ENCODE data around the gene GABRR1. TPM values are rescaled to one million over a fixed set of nuclear protein-coding genes. Genes with fewer than 3 reads are reported as not detected.
A peak's percentile ranks its signal among the peaks of the same experiment; 100 is the strongest.

Gene GABRR1
- total RNA-seq, 3 donors from 2014 or later, result not detected

DNA sequence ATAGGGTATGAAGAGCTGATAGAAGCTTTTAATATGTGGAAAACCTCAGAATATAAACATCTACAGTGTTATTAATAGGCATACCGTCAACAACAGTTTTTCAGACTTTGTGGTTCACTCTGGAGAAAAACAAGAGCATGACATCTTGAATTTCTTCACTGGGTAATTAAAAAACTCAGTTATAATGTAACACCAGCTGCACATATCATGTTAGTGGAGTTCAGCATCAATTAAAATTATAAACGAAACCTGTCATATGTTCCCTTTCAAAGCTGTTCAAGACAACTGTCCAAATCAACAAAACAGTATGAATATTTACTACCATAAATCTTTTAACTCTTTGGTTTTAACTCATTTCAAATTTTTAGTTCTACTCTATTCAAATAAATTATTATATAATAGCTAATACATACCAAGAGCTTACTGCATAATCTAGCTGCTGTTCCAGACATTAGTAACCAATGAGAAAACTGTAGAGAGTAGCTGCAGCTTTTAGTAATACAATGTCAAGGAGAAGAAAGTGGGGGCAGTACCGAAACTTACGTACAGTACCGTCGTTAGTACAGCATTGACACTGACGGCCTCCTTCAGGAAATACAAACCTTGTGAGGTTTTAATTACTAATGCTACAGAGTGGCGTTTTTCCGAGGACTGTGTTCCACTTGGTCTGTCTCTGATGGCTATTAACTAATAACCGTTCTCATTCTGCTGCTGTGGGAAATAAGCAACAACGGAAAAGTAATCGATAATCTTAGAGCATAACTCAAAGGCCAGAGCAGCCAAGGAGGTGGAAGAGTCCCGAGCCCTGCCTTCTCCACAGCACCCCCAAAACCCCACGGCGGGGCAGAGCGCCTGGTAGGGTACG is 71.8 kb downstream of the GABRR1 start:
- Histone ChIP-seq H3K9me3 (no peaks in the 10 kb centered on the region), H3K36me3 (ENCODE audit: low read depth) (no peaks in the 10 kb centered on the region), H3K4me3 (peak overlapping the region; percentile 38), H3K4me1 (ENCODE audit: low read depth) (peaks cover 11% of the 10 kb centered on the region)
- ATAC-seq, result peak; percentile 44
- TF ChIP-seq, protein P1, sequence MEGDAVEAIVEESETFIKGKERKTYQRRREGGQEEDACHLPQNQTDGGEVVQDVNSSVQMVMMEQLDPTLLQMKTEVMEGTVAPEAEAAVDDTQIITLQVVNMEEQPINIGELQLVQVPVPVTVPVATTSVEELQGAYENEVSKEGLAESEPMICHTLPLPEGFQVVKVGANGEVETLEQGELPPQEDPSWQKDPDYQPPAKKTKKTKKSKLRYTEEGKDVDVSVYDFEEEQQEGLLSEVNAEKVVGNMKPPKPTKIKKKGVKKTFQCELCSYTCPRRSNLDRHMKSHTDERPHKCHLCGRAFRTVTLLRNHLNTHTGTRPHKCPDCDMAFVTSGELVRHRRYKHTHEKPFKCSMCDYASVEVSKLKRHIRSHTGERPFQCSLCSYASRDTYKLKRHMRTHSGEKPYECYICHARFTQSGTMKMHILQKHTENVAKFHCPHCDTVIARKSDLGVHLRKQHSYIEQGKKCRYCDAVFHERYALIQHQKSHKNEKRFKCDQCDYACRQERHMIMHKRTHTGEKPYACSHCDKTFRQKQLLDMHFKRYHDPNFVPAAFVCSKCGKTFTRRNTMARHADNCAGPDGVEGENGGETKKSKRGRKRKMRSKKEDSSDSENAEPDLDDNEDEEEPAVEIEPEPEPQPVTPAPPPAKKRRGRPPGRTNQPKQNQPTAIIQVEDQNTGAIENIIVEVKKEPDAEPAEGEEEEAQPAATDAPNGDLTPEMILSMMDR (IDR thresholded peaks at IDR 0.05), result no peak
- peak in 1 of 3 donors; percentile 47 for DNase-seq
- intact Hi-C loops (cut with DNase I, micrococcal nuclease), result no loop called here

DNA sequence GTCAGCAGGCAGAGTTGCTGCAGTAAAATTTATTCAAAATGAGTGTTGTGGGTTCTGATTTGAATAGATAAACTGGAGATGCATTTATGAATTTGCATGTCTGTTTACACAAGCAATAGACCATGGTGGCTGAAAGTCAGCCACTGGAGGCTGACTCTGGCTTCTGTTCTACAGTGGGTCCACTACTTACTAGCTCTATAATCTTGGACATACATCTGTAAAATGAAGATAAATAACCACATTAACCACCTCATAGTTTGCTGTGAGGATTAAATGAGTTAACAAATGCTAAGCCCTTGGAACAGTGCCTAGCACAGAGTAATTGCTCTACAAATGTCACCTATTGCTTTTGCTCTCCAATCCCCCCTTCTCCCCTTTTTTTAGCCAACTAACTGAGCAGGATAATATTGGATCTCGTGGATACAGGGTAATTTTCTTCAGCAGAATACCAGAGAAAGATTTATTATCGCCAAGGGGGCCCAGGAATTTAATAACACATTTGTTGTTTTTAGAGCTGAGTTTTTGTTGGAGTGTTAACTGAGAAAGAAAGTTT is 72.7 kb downstream of the GABRR1 start:
- Histone ChIP-seq H3K9me3 (no peaks in the 10 kb centered on the region), H3K4me3 (no peak overlapping the region), H3K36me3 (ENCODE audit: low read depth) (no peaks in the 10 kb centered on the region), H3K4me1 (ENCODE audit: low read depth) (peaks cover 19% of the 10 kb centered on the region)
- intact Hi-C loops (cut with DNase I, micrococcal nuclease), result no loop called here
- no peak for DNase-seq
- no peak for ATAC-seq
- TF ChIP-seq, protein P1 (IDR thresholded peaks at IDR 0.05), result no peak

DNA sequence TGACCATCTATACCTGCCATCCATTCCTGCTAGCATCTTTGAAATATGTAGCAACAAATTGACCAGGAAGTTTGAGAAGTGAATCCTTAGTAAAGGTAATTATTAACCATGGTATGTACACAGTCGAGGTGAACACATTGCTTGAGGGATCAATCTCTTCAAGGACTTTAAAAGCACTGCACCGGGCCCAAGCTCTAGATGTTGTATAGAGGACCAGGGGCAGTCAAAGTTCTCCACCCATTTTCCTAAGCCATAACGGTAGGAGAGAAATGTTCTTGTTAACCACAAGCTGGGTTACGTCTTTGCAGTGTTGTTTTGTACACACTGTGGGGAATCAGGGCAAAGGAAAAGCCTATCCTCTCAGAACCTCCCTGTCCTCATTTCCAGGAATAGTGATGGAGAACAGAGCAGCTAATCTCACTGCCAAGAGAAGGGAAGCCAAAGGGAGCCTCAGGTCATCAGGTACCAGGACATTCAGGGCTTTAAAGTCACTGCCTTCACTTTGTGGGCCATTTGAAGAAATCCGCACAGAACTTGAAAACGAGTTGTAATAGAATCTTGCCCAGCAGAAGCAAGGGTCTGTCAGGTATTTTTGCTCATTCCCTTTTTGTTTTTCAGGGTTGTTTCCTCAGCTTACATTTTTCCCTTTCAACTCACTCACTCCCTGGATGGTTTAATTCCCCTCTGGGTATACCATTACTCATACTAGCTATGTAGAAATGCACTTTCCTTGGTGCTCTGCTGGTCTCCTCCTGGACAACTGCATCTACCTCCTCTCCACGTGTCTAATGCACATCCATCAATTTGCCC is 76.6 kb downstream of the GABRR1 start:
- TF ChIP-seq, protein P1 (IDR thresholded peaks at IDR 0.05), result no peak
- H3K9me3 ChIP-seq, result no peaks in the 10 kb centered on the region
- no peaks in the 10 kb centered on the region for H3K36me3 ChIP-seq (ENCODE audit: low read depth)
- DNase-seq (no peak), ATAC-seq (peak; percentile 89)
- peaks cover 13% of the 10 kb centered on the region for H3K4me1 ChIP-seq (ENCODE audit: low read depth)
- no peak overlapping the region for H3K4me3 ChIP-seq
- intact Hi-C loops (cut with DNase I, micrococcal nuclease), result no loop called here

DNA sequence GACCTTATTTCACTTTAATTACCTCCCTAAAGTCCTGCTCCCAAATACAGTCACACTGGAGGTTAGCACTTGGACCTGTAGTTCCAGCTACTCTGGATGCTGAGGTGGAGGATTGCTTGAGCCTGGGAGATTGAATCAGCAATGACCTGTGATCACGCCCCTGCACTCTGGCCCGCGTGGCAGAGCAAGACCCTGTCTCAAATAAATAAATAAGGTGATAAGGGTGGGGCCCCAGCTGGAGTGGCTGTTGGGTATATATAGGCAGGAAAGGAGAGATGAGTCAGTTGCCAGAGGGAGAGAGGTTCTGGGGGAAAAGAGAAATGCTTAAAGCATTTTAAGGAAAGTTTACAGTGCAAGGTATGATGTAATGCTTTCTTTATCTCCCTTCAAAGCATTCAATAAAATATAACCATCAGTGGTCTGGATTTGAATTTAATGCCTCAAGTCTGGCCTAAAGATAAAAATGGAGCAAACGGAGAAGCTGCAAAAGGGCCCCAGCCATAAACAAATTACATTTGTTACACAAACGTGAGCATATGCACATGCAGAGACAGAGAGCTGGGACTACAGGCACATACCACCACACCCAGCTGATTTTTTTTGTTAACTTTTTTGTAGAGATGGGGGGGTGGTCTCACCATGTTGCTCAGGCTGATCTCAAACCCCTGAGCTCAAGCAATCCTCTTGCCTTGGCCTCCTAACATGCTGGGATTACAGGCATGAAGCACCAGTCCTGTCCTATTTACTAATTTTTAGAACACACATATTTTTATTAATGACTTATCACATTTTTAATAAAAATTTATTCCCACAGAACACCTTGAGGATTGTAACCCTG is 77.4 kb downstream of the GABRR1 start:
- Histone ChIP-seq H3K4me3 (no peak overlapping the region), H3K36me3 (ENCODE audit: low read depth) (no peaks in the 10 kb centered on the region), H3K9me3 (no peaks in the 10 kb centered on the region), H3K4me1 (ENCODE audit: low read depth) (peaks cover 13% of the 10 kb centered on the region)
- intact Hi-C loops (cut with DNase I, micrococcal nuclease), result no loop called here
- DNase-seq, result no peak
- ATAC-seq, result peak; percentile 28
- TF ChIP-seq, protein P1 (IDR thresholded peaks at IDR 0.05), result no peak

DNA sequence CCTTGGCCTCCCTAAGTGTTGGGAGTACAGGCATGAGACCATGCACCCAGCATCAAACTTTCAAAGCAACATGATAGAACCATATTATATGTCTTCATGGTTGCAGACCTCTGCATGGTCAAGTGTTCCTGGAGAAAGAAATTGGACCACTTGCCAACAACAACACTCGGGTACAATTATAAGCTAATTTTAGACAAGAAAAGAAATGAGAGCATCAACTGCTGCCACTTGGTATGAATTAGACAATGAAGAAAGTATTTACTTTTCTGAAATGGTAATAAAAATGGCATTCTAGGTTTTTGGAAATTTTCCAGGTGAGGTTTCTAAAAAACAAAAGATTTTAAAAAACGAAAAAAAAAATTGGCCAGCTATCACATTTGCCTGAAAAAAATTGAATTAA is 79.0 kb downstream of the GABRR1 start:
- TF ChIP-seq, protein P1 (IDR thresholded peaks at IDR 0.05), result no peak
- no peak for ATAC-seq
- no peaks in the 10 kb centered on the region for H3K9me3 ChIP-seq
- intact Hi-C loops (cut with DNase I, micrococcal nuclease), result no loop called here
- DNase-seq, result no peak
- no peaks in the 10 kb centered on the region for H3K36me3 ChIP-seq (ENCODE audit: low read depth)
- peaks cover 13% of the 10 kb centered on the region for H3K4me1 ChIP-seq (ENCODE audit: low read depth)
- no peak overlapping the region for H3K4me3 ChIP-seq

Measured in mucosa of descending colon (tissue), 3 donors.